K562 (cell line): ENCODE data around the gene APBB2. TPM values are rescaled to one million over a fixed set of nuclear protein-coding genes. Genes with fewer than 3 reads are reported as not detected.

Source experiments
- ATAC-seq: fragments of 200-7000 bp; cut with Tn5 transposase; 3 replicates; pipeline ENCODE4 v1.9.1; 2020; ENCODE audit warnings: moderate library complexity
- BruUV-seq: library from RNA; stranded (reverse); fragments of 400-500 nt; replicated peaks from 2 replicates; lab custom pipeline; 2021; lab: Mats Ljungman, UMichigan
- CTCF ChIA-PET: fragments of 300-600 bp; formaldehyde crosslinking; extraction: SDS; loops from one replicate; lab custom pipeline; 2021; ENCODE audit warnings: low intra/inter-chr PET ratio; lab: Yijun Ruan, JAX
- POLR2A ChIA-PET: fragments of 300-600, 350-650 bp; sonication (Branson Sonifier 250); formaldehyde crosslinking; extraction: SDS; loops from one replicate; lab custom pipeline; 2021; ENCODE audit warnings: antibody characterized with exemption, inconsistent platforms; lab: Yijun Ruan, JAX
- DNase-seq, 4 experiments: peaks; one replicate each; pipeline versions ENCODE4 v3.0.0 to v3.0.0-alpha.2; 2011 to 2018; ENCODE audit warnings: low spot score in 3 of 4, mixed read lengths in 3 of 4; ENCODE audit errors: extremely low read depth in 1 of 4
- FAIRE-seq: peaks from 2 replicates; lab custom pipeline; 2011; peaks lifted over from hg19 to GRCh38; lab: Jason Lieb, UNC
- H2AFZ ChIP-seq: 2 replicates; pipeline ENCODE4 v1.6.0; 2011; ENCODE audit warnings: low read depth, low read length, control low read depth, inconsistent platforms
- H3K27ac ChIP-seq: fragments of 200-600 bp; 3 replicates; pipeline ENCODE4 v1.8.0; 2011; ENCODE audit warnings: low read depth, mild to moderate bottlenecking, control low read depth, inconsistent platforms, low read length, moderate library complexity, mixed read lengths; ENCODE audit errors: extremely low read depth
- H3K27me3 ChIP-seq, 2 experiments: fragments of 300-600 bp in 1 of 2; 2 replicates in 1 of 2; 3 replicates in 1 of 2; pipeline versions ENCODE4 v1.6.0 to v1.8.0; 2011; ENCODE audit warnings: inconsistent platforms in 2 of 2, low read length in 2 of 2, mild to moderate bottlenecking in 1 of 2, mixed read lengths in 1 of 2, moderate library complexity in 1 of 2; ENCODE audit not compliant: control insufficient read depth in 2 of 2, insufficient read depth in 2 of 2
- H3K36me3 ChIP-seq: fragments of 300-600 bp; 3 replicates; pipeline ENCODE4 v1.8.0; 2011; ENCODE audit warnings: mild to moderate bottlenecking, low read length, inconsistent platforms; ENCODE audit not compliant: control insufficient read depth, insufficient read depth
- H3K4me1 ChIP-seq, 2 experiments: fragments of 200-600 bp in 1 of 2; replicated peaks in 1 of 2; 2 replicates in 1 of 2; 3 replicates in 1 of 2; pipeline versions ENCODE4 v1.5.1 to v1.8.0; 2011; ENCODE audit warnings: inconsistent platforms in 2 of 2, low read length in 2 of 2, mild to moderate bottlenecking in 1 of 2, mixed read lengths in 1 of 2, moderate library complexity in 1 of 2; ENCODE audit not compliant: control insufficient read depth in 2 of 2, insufficient read depth in 2 of 2
- H3K4me2 ChIP-seq: 2 replicates; pipeline ENCODE4 v1.6.1; 2011; ENCODE audit warnings: low read length, control low read depth, inconsistent platforms, mixed read lengths; ENCODE audit not compliant: insufficient read depth
- H3K4me3 ChIP-seq: fragments of 200-600 bp; sonication (generic), shearing (Covaris generic); 2 replicates; pipeline ENCODE4 v1.5.1; 2016; ENCODE audit warnings: control low read depth, inconsistent platforms
- H3K79me2 ChIP-seq: fragments of 200-600 bp; 3 replicates; pipeline ENCODE4 v1.8.0; 2011; ENCODE audit warnings: low read length, inconsistent platforms; ENCODE audit not compliant: control insufficient read depth, insufficient read depth
- H3K9ac ChIP-seq, 2 experiments: 2 replicates each; pipeline versions ENCODE4 v1.6.0 to v1.6.1; 2011; ENCODE audit warnings: low read depth in 2 of 2, low read length in 2 of 2, control low read depth in 1 of 2, inconsistent platforms in 1 of 2, mild to moderate bottlenecking in 1 of 2, mixed read lengths in 1 of 2; ENCODE audit not compliant: insufficient read depth in 1 of 2
- H3K9me1 ChIP-seq: one replicate; pipeline ENCODE4 v1.6.0; 2011; ENCODE audit warnings: inconsistent platforms, mild to moderate bottlenecking, low read length, moderate library complexity; ENCODE audit not compliant: control insufficient read depth, insufficient read depth
- H3K9me3 ChIP-seq: replicated peaks from 2 replicates; pipeline ENCODE4 v1.5.1; 2011; ENCODE audit warnings: low read depth, low read length, inconsistent platforms; ENCODE audit not compliant: control insufficient read depth, insufficient read depth
- H4K20me1 ChIP-seq: replicated peaks from 2 replicates; pipeline ENCODE4 v1.6.1; 2011; ENCODE audit warnings: low read length, inconsistent platforms, mixed read lengths; ENCODE audit not compliant: control insufficient read depth, insufficient read depth
- ATF4 ChIP-seq: fragments of 450-650 bp; formaldehyde crosslinking; IDR thresholded peaks from 2 replicates; pipeline ENCODE4 v1.4.0; 2022; ENCODE audit warnings: mild to moderate bottlenecking, moderate library complexity
- CBX2 ChIP-seq: fragments of 200-600 bp; sonication (generic); IDR thresholded peaks from one replicate; pipeline ENCODE4 v1.6.1; 2012; ENCODE audit warnings: mild to moderate bottlenecking, low read length, inconsistent platforms; ENCODE audit not compliant: insufficient read depth, poor library complexity, severe bottlenecking
- CTBP1 ChIP-seq: fragments of 450-650 bp; IDR thresholded peaks from 2 replicates; pipeline ENCODE4 v1.6.1; 2016; ENCODE audit warnings: borderline replicate concordance
- DEAF1 ChIP-seq: fragments of 450-650 bp; formaldehyde crosslinking; IDR thresholded peaks from 2 replicates; pipeline ENCODE4 v1.4.0; 2020; ENCODE audit warnings: mild to moderate bottlenecking, moderate library complexity
- MXD1 ChIP-seq: fragments of 250-450 bp; sonication (Bioruptor Pico); IDR thresholded peaks from 2 replicates; pipeline ENCODE4 v1.8.0; 2021; ENCODE audit warnings: borderline replicate concordance, mild to moderate bottlenecking, moderate library complexity; ENCODE audit not compliant: poor library complexity, severe bottlenecking
- NCOA1 ChIP-seq: fragments of 450-650 bp; IDR thresholded peaks from 2 replicates; pipeline ENCODE4 v1.6.1; 2016; ENCODE audit warnings: low read depth
- NKRF ChIP-seq: fragments of 450-650 bp; IDR thresholded peaks from 2 replicates; pipeline ENCODE4 v1.6.1; 2016; ENCODE audit warnings: borderline replicate concordance
- SMARCE1 ChIP-seq: fragments of 450-650 bp; IDR thresholded peaks from 2 replicates; pipeline ENCODE4 v1.7.1; 2016; ENCODE audit warnings: mild to moderate bottlenecking
- ZFP1 ChIP-seq: fragments of 450-650 bp; formaldehyde crosslinking; IDR thresholded peaks from 2 replicates; pipeline ENCODE4 v1.4.0; 2020; ENCODE audit warnings: mild to moderate bottlenecking, mixed read lengths
- WGBS: fragments of 100-300 bp; shearing (Covaris generic); methylation state at CpG from one replicate; pipeline ENCODE4 v1.1.6; 2016; ENCODE audit warnings: low coverage, mixed read lengths; ENCODE audit not compliant: insufficient coverage; ENCODE audit errors: missing lambda C conversion rate; 5-methylcytosine and 5-hydroxymethylcytosine counted together
- in situ Hi-C: fragments of 300-500 bp; cut with MboI; formaldehyde crosslinking; loops from 4 replicates; pipeline ENCODE4 v1.15.0; 2018; ENCODE audit warnings: inconsistent platforms, mixed read lengths
- intact Hi-C: fragments of 100-400 bp; cut with micrococcal nuclease; formaldehyde crosslinking; loops from 2 replicates; pipeline ENCODE4 v1.14.2; 2022
- polyA plus RNA-seq, 8 experiments: library from polyadenylated mRNA; depleted of rRNA in 4 of 8; stranded (reverse) in 5 of 8; unstranded in 3 of 8; fragments of >200 nt; fragmentation: Nextera tagmentation in 2 of 8; fragmentation: Illumina TruSeq in 1 of 8; extraction: Ambion mirVana in 2 of 8; extraction: Trizol in 1 of 8; gene quantifications; 2 replicates each; pipeline versions ENCODE4 v1.2.1 to v1.2.3, GENCODE V29; 2011 to 2014; ENCODE audit warnings: inconsistent platforms in 1 of 8, missing spikeins in 1 of 8
- total RNA-seq, 7 experiments: library from RNA; depleted of rRNA in 6 of 7; stranded (reverse); fragments of >200 nt in 6 of 7; fragmentation: Illumina TruSeq in 2 of 7; extraction: Trizol in 2 of 7; gene quantifications; 2 replicates each; pipeline versions ENCODE4 v1.2.1 to v1.2.3, GENCODE V29; 2011 to 2021; ENCODE audit warnings: low replicate concordance in 1 of 7
- TF ChIP-seq, protein P1 (sequence below): sonication (generic); formaldehyde crosslinking; IDR thresholded peaks from 2 replicates; pipeline ENCODE4 v1.8.0; 2022; ENCODE audit warnings: missing genetic modification reagents, mild to moderate bottlenecking, borderline replicate concordance

APBB2 gene
- total and polyA plus RNA-seq, 9 of the 15 experiments (the other 6 are each of a cell fraction or from before 2014, with no cell fraction given) = 0.08 to 2.1 (median 1.4) TPM

- no TSS peak for BruUV-seq
- Histone ChIP-seq H3K9me1 (no peaks in the 10 kb centered on the region), H3K79me2 (no peaks in the 10 kb centered on the region), H3K9ac (no peak overlapping the region), H3K4me2 (no peak overlapping the region), H4K20me1 (no peaks in the 10 kb centered on the region), H3K4me1 (no peaks in the 10 kb centered on the region), H3K27me3 (peaks cover 0 to 13% of the 10 kb centered on the region in 2 experiments; a peak in 3 of 5 replicates), H3K9me3 (no peaks in the 10 kb centered on the region), H3K27ac (no peak overlapping the region), H3K4me3 (no peak overlapping the region), H3K36me3 (no peaks in the 10 kb centered on the region), H2AFZ (no peak overlapping the region)
- ChIA-PET CTCF (no interaction called here), POLR2A (no interaction called here)
- FAIRE-seq (no peak), DNase-seq (no peak), ATAC-seq (no peak)
- no peak for TF ChIP-seq CTBP1
- no peak for TF ChIP-seq NKRF
- no peak for TF ChIP-seq CBX2
- TF ChIP-seq, protein P1, sequence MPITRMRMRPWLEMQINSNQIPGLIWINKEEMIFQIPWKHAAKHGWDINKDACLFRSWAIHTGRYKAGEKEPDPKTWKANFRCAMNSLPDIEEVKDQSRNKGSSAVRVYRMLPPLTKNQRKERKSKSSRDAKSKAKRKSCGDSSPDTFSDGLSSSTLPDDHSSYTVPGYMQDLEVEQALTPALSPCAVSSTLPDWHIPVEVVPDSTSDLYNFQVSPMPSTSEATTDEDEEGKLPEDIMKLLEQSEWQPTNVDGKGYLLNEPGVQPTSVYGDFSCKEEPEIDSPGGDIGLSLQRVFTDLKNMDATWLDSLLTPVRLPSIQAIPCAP = no peak
- no peak for TF ChIP-seq SMARCE1
- no peak for TF ChIP-seq MXD1 (CRISPR knock-in tag)
- no peak for TF ChIP-seq NCOA1
- no peak for TF ChIP-seq ATF4
- TF ChIP-seq ZFP1 (CRISPR knock-in tag) = no peak
- no peak for TF ChIP-seq DEAF1 (CRISPR knock-in tag)
- intact Hi-C loops = loop anchor here (10.0 kb wide), 1 partner anchor 714 kb away; no protein-coding TSS in a partner anchor
- WGBS = 2% methylated on average over 5 of the region's 6 CpGs
- in situ Hi-C loops = no loop called here
Observed at GRCh38 chr4:40931238-40931637, 283.1 kb downstream of the APBB2 start.
